ENCODE measurements around the gene KANK4. TPM values are rescaled to one million over a fixed set of nuclear protein-coding genes. Genes with fewer than 3 reads are reported as not detected.

Gene KANK4
- total RNA-seq, 1 donor from 2014 or later, result not detected

DNA sequence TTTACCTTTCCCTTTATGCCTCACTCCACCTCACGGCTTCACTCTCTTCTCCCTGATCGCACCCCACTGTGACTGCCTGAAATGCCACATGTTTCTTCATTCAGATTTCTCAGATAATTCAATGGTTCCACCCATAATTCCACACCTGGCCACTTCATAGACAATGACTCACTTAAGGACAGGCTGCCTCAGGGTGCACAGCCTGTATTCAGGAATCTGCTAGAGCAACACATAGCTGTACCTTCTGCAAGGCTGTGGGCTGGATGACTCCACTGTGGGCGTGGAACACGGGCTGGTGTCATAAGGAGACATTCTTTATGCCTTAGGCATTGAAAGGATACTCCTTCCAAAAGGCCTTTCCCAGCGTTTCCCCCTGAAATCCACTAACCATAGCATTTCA, 88.5 kb downstream of the KANK4 start:
- H3K4me3 Mint-ChIP-seq, result no peak overlapping the region
- ChIA-PET POLR2A (no interaction called here), CTCF (no interaction called here)
- H3K4me1 Mint-ChIP-seq, result no peaks in the 10 kb centered on the region
- intact Hi-C loops (cut with micrococcal nuclease), result no loop called here
- no peaks in the 10 kb centered on the region for H3K36me3 Mint-ChIP-seq (ENCODE audit: low read depth)
- ATAC-seq (ENCODE audit: low read depth) (no peak), DNase-seq (no peak)
- H3K27me3 Mint-ChIP-seq, result peaks cover 4% of the 10 kb centered on the region
- no peak overlapping the region for H3K27ac Mint-ChIP-seq
- no peak for TF ChIP-seq CTCF (IDR thresholded peaks at IDR 0.05)
- H3K9me3 Mint-ChIP-seq, result no peaks in the 10 kb centered on the region

- no peaks in the 10 kb centered on the region for H3K9me3 Mint-ChIP-seq
- no peaks in the 10 kb centered on the region for H3K4me1 Mint-ChIP-seq
- TF ChIP-seq CTCF (IDR thresholded peaks at IDR 0.05), result no peak
- intact Hi-C loops (cut with micrococcal nuclease), result no loop called here
- ChIA-PET CTCF (no interaction called here), POLR2A (no interaction called here)
- no peaks in the 10 kb centered on the region for H3K36me3 Mint-ChIP-seq (ENCODE audit: low read depth)
- peaks cover 4% of the 10 kb centered on the region for H3K27me3 Mint-ChIP-seq
- ATAC-seq (ENCODE audit: low read depth), result no peak
- DNase-seq, result no peak
- H3K4me3 Mint-ChIP-seq, result no peak overlapping the region
- H3K27ac Mint-ChIP-seq, result no peak overlapping the region
These were observed 89.3 kb downstream of the KANK4 start for GRCh38 chr1:62229932-62230331.

DNA sequence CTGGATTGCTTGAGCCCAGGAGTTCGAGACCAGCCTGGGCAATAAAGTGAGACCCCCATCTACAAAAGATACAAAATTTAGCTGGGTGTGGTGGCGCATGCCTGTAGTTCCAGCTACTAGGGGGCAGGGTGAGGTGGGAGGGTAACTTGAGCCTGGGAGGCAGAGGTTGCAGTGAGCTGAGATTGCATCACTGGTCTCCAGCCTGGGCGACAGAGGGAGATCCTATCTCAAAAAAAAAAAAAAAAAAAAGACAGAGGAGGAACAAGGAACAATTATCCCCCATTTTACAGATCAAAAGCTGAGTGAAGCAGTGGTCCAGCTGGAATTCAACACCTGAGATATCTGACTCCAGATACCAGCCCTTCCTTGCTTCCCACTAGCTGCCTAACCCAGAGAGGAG, 89.8 kb downstream of the KANK4 start:
- H3K4me3 Mint-ChIP-seq, result no peak overlapping the region
- ATAC-seq (ENCODE audit: low read depth) (no peak), DNase-seq (no peak)
- ChIA-PET POLR2A (no interaction called here), CTCF (no interaction called here)
- peaks cover 4% of the 10 kb centered on the region for H3K27me3 Mint-ChIP-seq
- H3K36me3 Mint-ChIP-seq (ENCODE audit: low read depth), result no peaks in the 10 kb centered on the region
- no peaks in the 10 kb centered on the region for H3K9me3 Mint-ChIP-seq
- TF ChIP-seq CTCF (IDR thresholded peaks at IDR 0.05), result no peak
- intact Hi-C loops (cut with micrococcal nuclease), result no loop called here
- no peaks in the 10 kb centered on the region for H3K4me1 Mint-ChIP-seq
- H3K27ac Mint-ChIP-seq, result no peak overlapping the region

DNA sequence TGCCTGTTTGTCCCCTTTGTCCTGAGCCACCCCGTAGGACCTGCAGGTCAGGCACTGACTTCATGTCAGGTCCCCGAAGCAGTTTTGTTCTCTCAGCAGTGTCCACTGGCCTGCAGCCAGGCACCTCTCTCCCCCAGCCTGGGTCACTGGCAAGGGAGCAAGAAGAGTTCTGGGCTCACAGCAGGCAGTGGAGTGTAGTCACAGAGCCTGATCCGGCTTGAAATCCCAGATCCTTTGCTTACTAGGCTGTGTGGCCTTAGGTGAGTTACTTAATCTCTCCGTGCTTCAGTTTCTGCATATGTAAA, 90.4 kb downstream of the KANK4 start:
- no peaks in the 10 kb centered on the region for H3K9me3 Mint-ChIP-seq
- DNase-seq, result no peak
- CTCF ChIA-PET, result no interaction called here
- intact Hi-C loops (cut with micrococcal nuclease), result no loop called here
- POLR2A ChIA-PET, result no interaction called here
- TF ChIP-seq CTCF (IDR thresholded peaks at IDR 0.05), result no peak
- H3K27me3 Mint-ChIP-seq, result peaks cover 4% of the 10 kb centered on the region
- H3K4me3 Mint-ChIP-seq, result no peak overlapping the region
- ATAC-seq (ENCODE audit: low read depth), result no peak
- no peak overlapping the region for H3K27ac Mint-ChIP-seq
- H3K4me1 Mint-ChIP-seq, result no peaks in the 10 kb centered on the region
- no peaks in the 10 kb centered on the region for H3K36me3 Mint-ChIP-seq (ENCODE audit: low read depth)

DNA sequence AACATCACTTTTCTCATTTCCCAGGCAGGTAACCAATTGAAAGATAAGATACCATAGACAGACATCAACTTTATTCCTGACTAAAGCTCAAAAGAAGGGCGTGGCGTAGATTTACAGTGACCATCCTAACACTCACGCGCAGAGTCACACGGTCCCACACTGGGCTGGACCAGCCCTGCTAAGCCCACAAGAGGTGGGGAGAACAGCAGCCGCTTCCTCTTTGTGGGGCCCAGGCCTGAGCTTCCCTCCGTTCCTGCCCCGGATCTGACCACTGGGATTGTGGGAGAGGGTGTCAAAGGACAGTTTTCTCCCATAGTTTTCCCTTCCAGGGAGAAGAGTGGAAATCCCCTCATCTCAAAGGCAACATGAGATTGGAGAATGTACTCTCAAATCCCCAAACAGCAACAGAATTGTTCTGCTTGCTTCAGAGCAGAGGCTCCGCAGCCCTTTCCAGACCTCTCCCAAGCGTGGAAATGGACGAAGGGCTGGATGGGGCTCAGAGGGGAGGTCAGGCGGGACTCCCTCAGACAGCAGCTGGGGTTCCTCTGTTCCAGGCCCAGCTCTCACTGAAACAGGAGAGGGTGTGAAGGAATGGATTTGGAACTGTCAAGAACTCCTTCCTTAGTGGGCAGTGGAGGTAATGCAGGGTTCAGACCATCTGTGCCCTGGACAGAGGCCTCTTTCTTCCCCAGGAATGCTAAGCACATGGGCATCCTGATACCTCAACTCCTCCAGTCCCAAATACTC, 90.9 kb downstream of the KANK4 start:
- H3K27ac Mint-ChIP-seq, result no peak overlapping the region
- ChIA-PET POLR2A (no interaction called here), CTCF (no interaction called here)
- DNase-seq, result no peak
- H3K9me3 Mint-ChIP-seq, result no peaks in the 10 kb centered on the region
- intact Hi-C loops (cut with micrococcal nuclease), result no loop called here
- H3K36me3 Mint-ChIP-seq (ENCODE audit: low read depth), result no peaks in the 10 kb centered on the region
- no peak for ATAC-seq (ENCODE audit: low read depth)
- no peaks in the 10 kb centered on the region for H3K4me1 Mint-ChIP-seq
- peaks cover 3% of the 10 kb centered on the region for H3K27me3 Mint-ChIP-seq
- no peak for TF ChIP-seq CTCF (IDR thresholded peaks at IDR 0.05)
- H3K4me3 Mint-ChIP-seq, result no peak overlapping the region
